HG03457 (cell line): Measurements from ENCODE around the gene VAV2.

ENCODE experiments used
- ATAC-seq: cut with Tn5 transposase; IDR thresholded peaks from one replicate; pipeline ENCODE4 v1.9.1; 2021; ENCODE audit warnings: moderate number of reproducible peaks; ENCODE audit not compliant: unreplicated experiment

VAV2 gene

DNA sequence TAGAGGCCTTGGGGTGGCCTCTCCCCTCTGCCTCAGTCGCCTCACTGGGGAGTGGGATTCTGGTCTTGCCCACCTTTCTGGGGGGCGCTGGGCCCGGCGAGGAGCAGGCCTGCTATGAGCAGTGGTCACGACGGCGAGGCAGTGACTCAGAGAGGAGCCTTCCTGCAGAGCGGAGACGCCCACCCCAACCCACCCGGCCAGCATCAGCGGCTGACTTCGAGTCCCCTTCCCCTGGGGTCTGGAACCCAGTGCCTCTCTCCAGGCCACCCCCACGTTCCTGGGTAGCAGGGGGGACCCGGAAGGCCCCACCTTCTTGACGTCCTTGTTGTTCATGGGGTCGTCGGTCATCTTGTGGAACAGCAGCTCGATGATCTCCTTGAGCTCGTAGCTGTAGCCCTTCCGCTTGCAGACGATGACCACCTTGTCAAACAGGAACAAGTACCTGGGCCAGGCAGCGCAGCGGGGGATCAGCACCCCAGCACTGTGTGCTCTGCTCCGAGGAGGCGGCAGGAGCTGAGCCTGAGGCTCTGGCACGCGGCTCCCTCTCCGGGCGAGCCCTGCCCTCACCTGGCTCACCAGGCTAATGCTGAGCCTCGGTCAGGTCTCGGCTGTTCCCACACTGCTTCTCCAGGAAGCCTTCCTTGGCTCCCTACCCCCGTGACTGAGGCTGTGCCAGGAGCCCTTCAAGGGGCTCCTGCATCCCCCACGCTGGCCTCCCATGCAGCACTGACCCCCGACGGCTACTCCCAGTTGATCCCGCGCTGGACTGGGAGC, 203.9 kb downstream of the VAV2 start:
- no peak for ATAC-seq

DNA sequence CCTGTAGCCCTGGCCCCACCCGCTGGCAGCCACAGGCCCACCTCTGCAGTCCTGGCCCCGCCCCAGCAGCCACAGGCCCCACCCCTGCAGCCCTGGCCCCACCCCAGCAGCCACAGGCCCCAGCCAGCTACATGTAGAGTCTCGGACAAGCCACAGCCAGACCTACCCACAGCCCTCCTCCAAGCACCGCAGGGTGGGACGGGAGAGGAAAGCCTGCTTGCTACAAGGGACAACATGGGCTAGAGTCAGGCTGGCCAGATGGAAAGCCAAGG, 204.4 kb downstream of the VAV2 start:
- no peak for ATAC-seq

DNA sequence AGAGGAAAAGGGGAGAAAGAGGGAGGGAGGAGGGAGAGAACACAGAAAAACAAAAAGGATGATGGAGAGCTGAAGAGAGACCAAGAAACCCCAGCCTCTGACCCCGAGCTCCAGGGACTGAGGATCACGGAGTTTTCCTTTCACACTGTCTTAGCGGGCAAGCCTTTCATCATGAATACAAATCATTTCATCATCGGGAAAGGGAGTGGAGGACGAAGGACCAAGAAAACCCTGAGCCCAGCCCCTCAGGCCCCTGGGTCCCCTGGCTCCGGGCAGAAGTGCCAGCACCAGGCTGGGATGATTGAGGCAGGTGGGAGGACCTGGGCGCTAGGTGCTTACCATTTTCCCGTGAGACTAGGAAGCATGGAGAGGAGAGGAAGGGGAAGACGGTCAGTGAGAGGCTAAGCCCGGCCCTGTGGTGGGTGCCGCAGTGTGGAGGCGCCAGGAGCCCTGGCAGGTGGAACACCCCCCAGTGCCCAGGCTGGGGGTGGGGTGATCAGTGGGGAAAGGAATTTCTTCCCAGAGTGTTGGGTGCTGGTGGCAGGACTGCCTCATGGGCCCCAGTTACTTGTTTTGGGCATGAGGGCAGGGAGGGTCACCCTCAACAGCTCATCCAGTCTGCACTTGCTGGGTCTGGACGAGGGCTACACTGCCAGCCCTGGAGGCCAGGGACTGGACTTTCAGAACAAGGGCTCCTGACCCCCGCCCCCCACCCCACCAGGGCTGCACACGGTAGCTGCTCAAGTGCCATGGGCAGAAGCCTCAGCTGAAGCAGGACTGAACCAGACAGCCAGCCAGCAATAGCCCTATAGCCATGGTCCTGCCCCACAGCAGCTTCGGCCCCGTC, 205.0 kb downstream of the VAV2 start:
- no peak for ATAC-seq

DNA sequence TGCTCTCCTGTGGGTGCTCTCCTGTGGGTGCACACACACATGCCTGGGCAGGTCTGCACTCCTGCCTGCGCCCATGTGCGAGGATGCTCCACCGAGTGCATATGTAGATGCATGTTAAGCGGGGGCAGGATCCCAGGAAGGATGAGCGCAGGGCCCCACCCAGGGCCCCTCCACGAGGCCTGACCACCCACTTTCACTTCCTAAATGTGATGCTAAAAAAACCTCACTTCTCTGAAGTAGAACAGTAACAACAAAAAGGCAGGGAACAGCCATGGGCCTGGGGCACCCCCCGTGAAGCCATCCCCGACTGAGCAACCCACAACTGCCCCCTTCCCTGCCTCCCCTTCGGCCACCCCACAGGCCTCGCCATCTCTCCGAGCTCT, 205.8 kb downstream of the VAV2 start:
- no peak for ATAC-seq

GRCh38 chr9:133785753-133786370, 206.3 kb downstream of the VAV2 start:
- no peak for ATAC-seq

- ATAC-seq, result no peak
Observed at GRCh38 chr9:133784731-133785561, 207.2 kb downstream of the VAV2 start.

DNA sequence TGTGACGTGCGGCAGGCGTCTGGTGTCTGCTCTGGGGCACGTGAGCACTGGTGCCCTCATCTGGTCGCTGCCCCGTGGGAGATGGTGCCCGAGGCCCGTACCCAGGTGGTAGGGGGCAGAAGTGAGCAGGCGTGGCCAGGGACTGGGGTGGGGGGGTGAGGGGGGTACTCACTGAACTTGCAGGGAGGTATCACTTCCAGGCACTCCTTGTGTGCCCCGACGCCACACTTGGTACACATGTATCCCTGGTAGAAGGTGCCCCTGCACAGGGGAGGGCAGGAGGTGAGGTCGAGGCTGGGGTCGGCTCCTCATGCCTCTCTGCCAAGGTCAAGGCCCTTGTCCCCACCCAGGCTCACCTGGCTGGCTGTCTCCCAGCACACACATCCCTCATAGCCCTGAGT, 208.8 kb downstream of the VAV2 start:
- ATAC-seq, result no peak

DNA sequence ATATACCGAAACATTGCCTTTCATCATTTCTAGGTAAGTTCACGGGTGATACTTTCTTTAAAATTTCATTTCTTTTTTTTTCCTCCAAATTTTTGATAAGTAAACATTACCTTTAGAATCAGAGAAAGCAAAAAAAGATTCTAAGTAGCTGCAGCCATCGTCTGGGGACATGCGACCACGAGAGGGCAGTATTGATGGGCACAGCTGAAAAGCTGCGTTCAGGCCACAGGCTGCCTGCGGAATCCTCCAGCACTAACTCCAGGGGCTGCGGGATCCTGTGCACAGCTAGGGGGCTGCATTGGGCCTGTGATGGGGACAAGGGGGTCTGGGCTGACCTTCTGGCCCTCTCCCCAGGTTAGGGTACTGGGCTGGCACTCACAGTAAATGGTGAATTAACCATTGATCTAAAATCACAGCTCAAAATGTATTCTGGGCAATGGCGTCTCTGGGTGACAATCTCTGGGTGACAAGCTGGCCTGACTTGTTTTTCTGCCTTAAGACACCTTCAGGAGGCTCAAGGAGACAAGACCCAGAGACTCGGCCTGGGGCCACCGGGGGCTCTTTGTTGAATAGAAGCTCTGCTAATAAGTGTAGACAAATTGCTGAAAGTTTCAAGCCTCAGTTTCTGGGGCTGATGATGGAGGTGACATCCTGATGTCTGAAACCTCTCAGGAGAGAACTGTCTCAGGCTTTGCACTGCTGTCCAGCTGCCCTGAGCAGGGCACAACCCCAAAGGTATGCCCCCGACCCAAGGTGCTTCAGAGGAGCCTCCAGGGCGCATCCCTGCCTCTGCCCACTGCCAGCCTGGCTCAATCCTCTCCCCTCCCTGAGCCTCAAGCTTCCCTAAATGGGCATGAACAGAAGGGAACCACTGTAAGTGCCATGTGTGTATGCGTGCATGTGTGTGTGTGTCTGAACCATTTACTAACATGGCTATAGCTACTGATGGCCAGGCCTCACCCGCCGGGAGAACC, 209.7 kb downstream of the VAV2 start:
- no peak for ATAC-seq

- no peak for ATAC-seq
Observed at GRCh38 chr9:133781828-133782135, 210.3 kb downstream of the VAV2 start.

DNA sequence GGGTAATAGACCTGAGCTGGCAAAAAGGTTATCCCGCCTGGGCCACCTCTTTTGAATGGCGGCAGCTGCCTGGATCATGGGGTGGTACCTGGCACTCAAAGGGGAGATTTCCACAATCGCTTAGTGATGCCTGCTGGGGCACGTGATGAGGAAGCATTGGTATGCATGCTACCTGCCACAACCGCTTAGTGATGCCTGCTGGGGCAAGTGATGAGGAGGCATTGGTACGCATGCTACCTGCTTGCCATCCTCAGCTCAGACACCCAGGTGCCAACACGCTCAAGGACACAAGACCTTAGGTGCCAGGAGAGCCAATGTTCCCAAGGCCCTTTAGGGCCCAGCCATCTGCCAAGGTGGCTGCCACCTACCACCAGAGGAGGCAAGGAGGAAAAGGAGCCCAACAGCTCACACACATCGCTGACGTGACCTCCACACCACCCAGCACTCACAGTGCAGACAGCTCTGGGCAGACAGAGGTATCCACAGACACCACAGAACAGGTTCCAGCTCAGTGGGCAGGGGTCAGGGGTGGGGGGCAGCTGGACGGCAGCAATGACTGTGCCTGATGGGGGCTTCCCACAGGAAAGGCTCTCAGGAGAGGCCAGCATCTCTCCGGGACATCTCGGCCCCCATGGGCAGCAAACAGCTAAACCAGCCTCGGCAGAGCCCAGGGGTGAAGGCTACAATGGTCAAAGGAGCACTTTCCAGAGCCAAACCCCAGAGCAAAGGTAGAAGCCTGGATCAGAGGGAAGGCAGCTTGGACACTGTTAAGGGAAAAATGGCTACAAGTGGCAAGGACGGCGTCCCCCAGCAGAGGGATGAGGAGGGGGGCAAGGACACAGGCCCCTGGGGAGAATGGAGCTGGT, 210.9 kb downstream of the VAV2 start:
- no peak for ATAC-seq

- no peak for ATAC-seq
Observed at GRCh38 chr9:133780404-133780945, 211.6 kb downstream of the VAV2 start.

DNA sequence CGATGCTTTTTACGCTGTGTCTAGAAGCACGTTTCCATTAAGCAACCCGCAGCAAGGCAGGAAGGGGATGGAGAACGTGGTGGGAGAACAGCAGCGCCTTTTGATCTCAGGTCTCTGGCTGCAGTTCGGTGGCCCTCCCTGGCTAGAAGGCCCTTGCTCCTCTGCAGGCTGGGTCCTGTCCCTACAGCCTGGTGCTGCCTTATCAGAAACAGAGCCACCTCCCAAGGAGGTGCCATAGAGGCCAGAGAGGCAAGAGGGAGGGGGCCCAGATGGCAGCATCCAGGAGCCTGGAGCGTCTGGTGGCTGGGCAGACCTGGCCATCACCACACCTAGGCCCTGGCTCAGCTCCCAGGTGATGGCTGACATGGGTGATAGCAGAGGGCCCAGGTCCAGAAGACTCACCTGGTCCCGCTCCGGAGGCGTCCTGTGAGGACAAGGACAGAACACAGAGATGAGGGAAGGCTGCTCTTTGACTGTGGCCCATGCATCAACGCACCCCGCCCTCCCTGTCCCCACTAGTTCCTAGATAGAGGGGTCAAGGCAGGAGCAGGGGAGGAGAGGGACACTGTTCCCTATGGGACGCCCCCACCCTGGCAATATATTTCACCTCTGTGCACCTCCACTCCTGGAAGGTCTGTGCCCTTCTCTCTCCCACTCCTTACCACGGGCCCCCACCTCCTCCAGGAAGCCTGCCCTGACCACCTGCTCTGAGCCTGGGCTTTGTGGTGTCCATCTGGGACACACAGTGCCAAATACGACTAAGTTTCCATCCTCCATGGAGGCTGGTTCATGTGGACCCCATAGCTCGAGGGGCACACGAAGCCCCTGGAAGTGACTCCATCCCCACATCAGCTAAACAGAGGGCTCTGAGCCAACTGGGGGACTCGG, 212.4 kb downstream of the VAV2 start:
- no peak for ATAC-seq

GRCh38 chr9:133779081-133779480, 213.0 kb downstream of the VAV2 start:
- ATAC-seq, result no peak

DNA sequence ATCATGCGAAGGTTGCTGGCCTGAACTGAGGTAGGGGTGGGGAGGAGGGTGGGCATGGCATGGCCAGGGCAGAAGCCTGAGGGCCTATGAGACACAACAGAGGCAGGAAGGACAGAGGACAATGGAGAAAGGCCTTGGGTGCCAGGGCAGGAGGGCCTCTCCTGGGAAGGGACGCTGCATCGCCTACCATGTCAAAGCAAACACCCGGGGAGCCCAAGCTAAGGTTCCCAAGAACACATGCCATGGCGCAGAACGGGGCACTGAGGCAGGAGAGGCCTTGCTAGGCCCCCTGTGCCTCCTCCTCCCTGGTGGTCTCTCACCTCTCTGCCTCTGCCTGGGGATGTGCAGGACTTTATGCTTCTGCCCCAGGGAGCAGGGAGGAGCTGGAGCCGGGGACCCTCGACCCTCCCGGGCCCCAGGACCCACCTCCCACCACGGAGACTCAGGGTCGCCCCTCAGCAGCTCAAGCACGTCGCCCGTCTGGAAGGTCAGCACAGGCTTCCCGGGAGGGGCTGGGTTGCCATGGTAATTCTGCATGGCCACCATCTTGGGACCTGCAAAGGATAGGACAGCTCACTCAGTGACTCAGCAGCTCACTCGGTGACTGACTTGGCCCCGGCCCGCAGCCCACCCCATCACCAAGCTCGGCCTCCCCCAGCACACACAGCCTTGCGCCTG, 213.6 kb downstream of the VAV2 start:
- ATAC-seq, result no peak

GRCh38 chr9:133777871-133778270, 214.3 kb downstream of the VAV2 start:
- ATAC-seq, result no peak

DNA sequence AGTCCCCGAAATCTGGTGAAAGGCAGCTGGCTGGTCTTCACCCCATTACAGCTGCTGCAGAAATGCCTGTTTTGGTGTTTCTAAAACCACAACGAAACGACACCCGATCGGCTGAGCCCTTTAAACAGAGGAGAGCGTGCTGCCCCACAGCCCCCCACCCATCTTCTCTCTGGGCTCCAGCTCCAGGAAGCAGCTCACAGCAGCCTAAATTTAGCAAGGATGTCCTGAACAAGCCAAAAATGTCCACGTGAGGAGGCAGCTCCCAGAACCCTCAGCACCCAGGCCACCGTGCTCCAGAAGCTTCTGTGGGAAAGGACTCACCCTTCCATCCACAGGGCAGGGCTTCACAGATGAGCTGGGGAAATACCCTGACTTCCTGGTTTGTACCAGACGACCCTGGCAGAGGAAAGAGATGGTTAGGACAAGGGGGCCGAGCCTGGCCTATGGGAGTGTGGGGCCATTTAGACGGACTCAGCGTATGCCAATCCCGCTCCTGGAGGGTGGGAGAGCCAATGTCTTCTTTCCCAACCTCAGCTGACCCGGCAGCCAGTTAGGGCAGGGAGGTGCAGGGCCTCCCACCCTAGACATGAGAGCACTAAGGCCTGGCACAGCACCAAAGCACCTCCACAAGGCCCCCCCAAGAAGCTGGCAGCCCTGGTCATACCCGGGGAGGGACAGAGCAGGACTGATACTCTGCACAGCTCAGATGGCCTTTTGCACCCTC, 214.9 kb downstream of the VAV2 start:
- ATAC-seq, result no peak
